HG02588 (cell line): ENCODE measurements around the gene GPX6.
"Not testable (repeated sequence)": the region's sequence is repeated elsewhere in the genome, so short reads cannot be mapped to it uniquely, and the experiment has no call there.

ENCODE experiments used
- ATAC-seq: cut with Tn5 transposase; IDR thresholded peaks from one replicate; pipeline ENCODE4 v1.9.1; 2021; ENCODE audit warnings: mild to moderate bottlenecking, moderate library complexity; ENCODE audit not compliant: unreplicated experiment

Gene GPX6

GRCh38 chr6:28515676-28516075, at the start of gene GPX6:
Gene GPX6, minus strand, starts transcription at chr6:28515793. Its CDS starts 50 bp downstream, at chr6:28515743.
- no peak for ATAC-seq

DNA sequence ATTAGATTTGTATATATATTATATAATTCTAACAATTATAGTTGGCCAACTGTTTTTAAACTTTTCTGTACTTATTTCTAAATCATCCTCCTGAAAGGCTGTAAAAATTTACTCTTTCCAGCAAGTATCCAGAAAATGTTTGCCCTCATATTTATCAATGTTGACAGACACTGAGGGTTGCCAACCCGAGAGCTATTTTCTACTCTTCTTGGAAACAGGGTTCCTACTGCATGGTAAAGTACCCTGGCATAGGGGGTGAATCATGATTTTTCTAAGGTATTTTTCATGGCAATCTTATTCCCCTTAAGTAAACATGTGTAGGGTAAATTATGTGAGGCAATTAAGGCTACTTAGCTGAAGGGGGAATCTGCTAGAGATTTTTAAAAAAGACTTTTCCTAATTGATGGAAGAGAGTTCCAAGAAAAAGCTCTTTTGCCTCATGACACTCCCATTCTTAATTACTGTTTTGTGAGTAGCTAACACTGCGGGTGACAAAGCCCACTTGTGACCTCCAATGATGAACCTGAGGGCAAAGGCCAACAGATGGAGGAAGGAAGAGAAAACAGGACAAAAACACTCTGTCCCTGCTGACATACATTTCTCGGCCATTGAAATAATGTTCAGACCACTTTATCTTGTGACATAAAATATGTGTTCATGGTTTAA, 48.0 kb upstream of the GPX6 start:
- no peak for ATAC-seq

DNA sequence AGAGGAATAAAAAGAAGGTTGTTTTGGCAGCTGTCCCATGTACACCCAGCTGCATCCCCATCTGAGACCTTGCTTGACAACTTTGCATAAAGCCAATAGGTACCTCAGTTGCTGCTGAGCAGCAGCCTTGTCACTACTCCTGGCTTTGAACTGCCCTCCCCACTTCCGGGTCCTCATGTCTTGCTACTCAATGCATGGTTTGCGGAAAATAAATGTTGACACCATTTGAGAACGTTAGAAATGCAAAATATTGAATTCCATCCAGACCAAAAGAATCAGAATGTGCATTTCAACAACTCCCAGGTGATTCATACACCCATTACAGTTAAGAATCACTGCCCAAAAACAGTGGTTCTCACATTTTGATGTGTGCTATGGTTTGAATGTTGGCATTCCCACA, 43.0 kb upstream of the GPX6 start:
- ATAC-seq = no peak

DNA sequence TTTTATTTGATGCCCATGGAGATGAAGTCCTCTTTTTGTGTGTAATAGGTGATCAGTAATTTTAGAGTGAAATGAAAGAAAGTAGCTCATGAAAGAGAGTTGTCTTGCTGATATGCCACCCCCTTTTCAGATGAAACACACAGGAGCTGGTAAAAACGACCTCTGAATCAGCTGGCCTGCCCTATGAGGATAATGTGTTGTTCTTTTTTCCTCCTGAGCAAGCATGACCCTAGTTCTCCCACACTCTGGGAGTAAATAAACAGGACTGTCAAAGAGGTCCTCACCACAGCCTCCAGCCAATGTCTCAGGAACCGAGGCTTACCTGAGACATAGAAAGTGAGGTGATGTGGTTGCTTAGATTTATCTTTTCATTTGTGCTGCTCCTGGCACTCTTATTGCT, 39.5 kb upstream of the GPX6 start:
- ATAC-seq = no peak

DNA sequence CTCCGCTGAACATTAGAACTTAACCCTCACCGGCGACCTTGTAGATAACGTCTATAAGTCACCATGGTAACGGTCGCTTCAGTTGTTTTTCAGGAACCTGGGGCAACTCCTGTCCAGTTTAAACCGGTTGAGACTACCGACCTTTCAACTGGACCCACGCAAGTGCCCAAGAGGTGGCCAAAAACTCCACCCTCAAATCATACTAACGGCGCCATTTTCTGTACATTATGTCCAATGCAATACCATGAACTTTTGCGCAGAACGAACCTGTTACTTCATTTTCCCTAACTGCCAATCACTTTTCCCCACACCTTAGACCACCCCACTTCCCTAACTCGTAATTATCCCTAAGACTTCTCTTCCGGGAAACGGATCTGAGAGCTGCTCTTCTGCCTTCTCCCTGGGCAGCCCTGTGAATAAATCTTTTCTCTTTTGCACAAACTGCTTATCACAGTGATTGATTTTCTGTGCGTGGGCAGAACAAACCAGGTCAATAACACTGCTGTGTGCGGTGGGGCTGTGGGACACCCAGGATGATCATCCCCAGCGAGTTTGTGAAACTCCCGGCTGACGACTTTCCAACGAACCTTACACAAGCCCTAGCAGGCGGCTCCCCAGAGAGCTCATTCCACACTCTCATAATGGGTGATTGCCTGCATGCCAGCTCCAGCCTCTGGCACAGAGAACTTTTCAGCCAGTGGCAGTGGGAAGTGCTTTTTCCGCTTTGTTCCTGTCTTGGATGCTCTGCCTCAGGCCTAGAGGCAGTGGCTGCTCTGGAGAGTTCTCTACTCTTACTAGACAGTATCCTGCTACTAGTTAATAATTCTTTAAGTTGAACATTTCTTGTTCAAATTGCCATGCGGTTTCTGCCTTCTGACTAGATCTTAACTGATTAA, 38.6 kb upstream of the GPX6 start:
- no peak for ATAC-seq

DNA sequence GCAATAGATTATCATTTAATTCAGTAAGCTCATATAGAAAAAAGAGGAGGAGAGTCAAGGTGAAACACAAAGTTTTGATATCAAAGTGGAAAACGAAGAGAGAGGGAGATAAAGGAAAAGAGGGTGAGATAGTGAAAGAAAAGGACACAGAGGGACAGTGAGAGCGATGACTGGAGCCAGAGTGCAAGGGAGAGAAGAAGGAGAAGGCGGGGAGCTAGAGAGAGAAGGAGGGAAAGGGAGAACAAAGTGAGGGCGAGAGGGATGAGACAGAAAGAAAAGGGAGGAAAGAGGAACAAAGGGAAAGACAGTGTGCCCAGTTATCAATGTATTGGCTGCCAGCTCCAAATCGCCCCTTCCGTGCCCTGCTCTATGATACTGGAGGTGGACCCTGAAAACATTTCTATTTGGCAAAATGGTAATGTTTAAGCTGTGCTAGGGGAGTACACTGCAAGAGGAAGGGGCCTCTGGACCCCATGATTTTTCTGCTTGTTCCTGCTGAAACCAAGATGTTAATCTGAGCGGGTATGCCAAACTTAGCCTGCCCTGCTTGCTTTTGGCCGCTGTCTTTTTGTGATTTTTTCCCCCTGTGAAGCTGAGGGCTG, 37.9 kb upstream of the GPX6 start:
- no peak for ATAC-seq

DNA sequence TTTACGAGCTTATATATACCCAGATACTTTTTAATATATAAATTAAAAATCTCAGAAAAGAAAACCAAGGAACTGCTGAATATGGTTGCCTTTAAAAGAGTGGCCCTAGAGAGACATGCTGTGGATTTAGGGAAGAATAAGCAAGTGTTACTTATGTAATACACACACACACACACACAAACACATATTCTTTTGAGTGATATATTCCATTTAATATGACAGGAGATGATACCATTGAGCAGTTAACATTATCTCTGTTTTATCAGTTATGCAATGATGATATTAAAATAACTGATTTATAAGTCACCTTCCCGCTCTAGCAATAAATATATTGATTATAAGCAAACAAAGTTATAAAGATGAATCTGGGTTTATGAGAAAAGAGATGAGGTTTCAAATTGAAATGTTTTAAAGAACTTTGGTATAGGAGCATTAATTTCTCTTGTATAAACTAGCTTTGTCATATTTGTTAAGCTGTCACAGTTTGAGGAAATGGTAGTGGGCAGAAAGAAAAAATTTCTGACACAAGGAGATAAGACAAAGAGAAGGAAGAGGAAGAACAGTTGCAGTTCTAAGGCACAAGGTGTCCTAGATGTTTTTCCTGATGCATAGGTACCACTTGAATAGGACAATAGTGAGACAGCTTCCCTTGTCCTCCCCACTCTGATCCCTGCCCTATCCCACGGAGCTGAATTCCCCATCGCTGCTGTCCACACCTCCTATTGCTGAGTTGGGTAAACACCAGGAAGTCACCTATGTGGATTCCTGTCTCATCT, 36.5 kb upstream of the GPX6 start:
- ATAC-seq = no peak

GRCh38 chr6:28547003-28547402, 31.4 kb upstream of the GPX6 start:
- not testable (repeated sequence) for ATAC-seq

DNA sequence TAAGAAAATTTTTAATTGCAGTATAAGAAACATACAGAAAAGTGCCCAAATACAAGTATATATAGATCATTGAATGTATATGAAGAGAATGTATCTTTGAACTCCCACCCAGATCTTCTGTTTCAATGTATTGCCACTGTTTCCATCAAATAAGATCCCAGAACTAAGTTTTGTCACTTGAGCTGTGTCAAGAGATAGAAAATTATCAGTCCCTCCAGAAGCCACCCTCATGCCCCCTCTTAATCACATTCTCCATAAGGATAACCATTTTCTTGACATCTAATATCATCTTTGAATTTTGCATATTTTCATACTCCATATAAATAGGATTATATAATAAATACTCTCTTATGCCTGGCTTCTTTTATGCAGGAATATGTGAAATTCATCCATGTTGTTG, 30.4 kb upstream of the GPX6 start:
- no peak for ATAC-seq

DNA sequence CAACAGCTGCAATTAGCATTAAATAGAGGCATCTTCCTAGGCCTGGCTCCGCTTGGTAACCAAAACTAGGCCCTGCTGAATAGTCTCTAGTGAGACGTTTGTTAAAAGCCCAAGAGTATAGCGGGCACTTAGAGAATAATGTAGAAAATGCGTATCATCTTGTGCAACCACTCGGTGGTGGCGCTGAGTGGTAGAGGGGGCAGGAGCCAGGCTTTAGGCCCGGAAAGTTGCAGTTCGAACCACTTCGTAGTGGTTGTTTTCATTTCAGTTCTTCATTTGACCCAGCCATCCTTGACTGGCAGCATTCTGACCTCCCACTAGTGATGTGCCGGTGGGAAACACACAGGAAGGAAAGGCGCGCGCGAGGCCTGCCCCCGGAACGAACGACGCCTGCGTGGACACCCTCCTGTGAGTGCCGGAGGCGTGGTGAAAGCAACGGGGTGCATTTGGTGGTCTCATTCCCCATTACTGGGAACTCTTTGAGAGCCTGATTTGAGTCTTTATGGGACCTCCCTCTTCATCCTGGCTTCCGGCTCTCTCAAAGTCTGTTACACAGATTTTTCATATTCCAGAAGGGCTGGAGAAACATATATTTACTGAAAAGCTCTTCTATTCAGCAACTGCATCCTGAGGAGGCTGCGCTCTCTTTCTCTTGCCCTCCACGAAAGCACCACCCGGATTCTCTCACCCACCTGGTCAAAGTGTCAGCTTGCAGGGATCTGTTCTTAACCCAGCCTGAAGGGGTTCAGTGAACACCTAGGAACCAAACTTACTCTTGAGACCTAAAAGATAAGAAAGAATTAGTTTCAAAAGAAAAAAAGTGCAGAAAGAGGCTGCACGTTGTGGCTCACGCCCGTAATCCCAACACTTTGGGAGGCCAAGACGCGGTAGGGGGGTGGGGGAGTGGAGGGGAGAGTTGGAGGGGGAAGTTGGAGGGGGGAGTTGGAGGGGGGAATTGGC, 28.3 kb upstream of the GPX6 start:
- no peak for ATAC-seq

GRCh38 chr6:28542440-28543296, 27.1 kb upstream of the GPX6 start:
- ATAC-seq = peak; percentile 58

DNA sequence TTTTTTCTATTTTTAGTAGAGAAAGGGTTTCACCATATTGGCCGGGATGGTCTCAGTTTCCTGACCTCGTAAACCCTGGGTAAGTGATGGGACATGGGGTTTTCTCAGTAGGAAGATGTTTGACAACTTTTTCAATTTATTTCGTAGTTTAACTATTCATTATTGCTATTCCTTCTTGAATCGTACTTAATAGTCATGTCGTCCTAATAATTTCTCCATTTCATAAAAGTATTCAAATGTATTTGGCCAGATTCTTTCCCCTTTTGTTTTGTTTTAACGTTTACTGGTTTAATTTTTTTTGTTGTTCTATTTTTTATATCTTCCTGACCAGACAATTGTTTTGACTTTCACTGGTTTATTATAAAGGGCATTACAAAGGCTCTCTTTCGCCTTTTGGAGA, 26.4 kb upstream of the GPX6 start:
- ATAC-seq = no peak

DNA sequence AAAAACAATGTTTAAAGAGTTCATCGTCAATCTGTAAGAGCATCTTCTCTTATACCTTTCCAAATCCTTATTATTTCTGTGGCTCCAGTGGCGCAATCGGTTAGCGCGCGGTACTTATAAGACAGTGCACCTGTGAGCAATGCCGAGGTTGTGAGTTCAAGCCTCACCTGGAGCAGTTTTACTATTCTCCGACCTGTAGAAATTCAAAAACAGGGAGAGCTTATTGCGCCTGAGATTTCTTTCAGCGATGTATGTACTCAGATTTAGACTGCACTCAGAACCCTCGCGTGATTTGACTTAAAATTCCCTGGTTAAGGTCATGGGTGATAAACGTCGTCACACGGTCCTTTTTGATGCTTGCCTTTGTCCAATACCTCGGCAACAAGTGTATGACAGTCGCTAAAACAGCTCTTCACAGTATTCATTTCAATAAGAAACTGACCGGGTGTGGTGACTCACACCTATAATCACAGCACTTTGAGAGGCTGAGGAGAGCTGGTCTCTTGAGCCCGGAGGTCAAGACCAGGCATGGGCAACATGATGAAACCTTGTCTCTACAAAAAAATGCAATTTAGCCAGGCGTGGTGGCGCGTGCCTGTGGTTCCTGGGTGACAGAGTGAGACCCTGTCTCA, 22.0 kb upstream of the GPX6 start:
- no peak for ATAC-seq

- no peak for ATAC-seq
These were observed 21.5 kb upstream of the GPX6 start for GRCh38 chr6:28537065-28537464.

DNA sequence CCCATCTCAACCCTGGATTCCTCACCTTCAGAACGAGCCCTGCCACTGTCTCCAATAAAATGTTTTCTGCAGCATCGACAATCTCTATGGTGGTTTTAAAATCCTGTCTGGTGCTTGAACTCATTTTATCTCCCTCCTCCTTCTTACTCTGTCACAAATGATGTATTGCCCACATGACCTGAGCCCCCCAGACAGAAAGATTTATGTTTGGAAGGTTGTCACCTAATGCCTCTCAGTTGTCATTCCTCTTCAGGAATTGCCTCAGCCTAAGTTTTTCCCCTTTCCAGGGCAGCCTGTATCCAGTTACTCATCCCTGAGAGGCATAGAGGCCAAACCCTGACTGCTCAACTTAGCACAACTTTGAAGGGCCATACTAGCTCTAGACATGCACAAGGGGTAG, 19.3 kb upstream of the GPX6 start:
- ATAC-seq = no peak

- no peak for ATAC-seq
These were observed 18.7 kb upstream of the GPX6 start for GRCh38 chr6:28534306-28534705.

DNA sequence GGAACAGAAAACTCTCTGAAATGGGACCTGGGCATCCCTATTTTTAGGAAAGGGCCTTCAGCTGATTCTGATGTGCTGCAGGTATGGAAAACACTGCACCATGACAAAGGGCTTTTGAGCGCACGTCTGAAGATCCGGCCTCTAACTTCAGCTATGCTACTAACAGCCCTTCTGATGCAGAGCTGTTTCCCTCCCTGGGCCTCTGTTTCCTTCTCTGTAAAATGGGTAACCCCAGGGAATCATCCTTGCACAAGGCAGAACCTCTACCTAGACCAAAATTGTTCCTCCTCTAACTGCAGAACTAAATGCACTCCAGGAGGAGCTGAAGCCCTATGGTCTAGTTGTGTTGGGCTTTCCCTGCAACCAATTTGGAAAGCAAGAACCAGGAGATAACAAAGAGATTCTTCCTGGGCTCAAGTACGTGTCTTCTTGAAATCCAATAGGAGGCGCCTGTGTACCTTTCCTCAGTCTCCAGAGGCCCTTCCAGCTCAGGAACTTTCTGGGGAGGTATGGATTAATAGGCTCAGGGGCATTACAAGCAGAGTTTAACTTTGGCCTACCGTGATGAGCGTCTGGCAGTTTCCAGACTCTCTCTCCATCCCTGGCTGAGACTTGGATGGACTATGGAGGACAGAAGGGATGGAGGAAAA, 16.0 kb upstream of the GPX6 start:
- ATAC-seq = no peak

- no peak for ATAC-seq
These were observed 15.2 kb upstream of the GPX6 start for GRCh38 chr6:28530777-28531176.
